Mammary epithelial cell (primary cell): ENCODE measurements around the gene CTF1.

Experiments
- EZH2 ChIP-seq: IDR thresholded peaks from 2 replicates; pipeline ENCODE4 v1.6.1; 2012; ENCODE audit warnings: low read length, inconsistent platforms, borderline replicate concordance
- TF ChIP-seq, protein P1 (sequence below), 2 donors: IDR thresholded peaks in 1 of 2; conservative IDR thresholded peaks in 1 of 2; 2 replicates each; pipeline ENCODE4 v1.5.1; 2011 to 2012; ENCODE audit warnings: inconsistent platforms in 2 of 2, low read length in 2 of 2, mild to moderate bottlenecking in 2 of 2, control low read depth in 1 of 2, low read depth in 1 of 2; ENCODE audit not compliant: insufficient read depth in 1 of 2; ENCODE audit errors: extremely low read depth in 1 of 2

DNA sequence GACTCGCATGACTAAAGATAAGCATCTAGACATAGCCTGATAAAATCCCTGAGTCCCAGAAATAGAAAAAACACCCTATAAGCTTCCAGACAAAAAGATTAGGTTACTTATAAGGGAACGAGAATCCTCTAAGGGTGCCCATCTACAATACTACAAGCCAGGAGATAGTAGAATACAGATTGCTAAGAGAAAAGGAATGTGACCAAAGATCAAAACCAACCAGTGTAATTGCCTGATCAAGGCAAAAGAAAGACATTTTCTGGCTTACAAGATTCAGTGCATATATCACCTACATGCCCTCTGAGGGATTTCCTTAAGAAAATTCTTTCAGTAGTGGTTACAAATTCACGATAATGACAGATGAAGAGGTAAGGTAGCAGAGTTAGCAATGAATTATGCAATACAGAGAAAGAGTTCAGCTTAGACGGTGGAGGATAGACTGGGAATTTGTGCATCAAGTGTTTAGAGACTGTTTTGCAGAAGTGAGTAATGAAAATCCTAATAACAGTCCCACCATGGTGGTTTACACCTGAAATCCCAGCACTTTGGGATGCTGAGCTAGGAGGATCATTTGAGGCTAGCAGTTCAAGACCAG is 37.5 kb upstream of the CTF1 start:
- TF ChIP-seq, protein P1, sequence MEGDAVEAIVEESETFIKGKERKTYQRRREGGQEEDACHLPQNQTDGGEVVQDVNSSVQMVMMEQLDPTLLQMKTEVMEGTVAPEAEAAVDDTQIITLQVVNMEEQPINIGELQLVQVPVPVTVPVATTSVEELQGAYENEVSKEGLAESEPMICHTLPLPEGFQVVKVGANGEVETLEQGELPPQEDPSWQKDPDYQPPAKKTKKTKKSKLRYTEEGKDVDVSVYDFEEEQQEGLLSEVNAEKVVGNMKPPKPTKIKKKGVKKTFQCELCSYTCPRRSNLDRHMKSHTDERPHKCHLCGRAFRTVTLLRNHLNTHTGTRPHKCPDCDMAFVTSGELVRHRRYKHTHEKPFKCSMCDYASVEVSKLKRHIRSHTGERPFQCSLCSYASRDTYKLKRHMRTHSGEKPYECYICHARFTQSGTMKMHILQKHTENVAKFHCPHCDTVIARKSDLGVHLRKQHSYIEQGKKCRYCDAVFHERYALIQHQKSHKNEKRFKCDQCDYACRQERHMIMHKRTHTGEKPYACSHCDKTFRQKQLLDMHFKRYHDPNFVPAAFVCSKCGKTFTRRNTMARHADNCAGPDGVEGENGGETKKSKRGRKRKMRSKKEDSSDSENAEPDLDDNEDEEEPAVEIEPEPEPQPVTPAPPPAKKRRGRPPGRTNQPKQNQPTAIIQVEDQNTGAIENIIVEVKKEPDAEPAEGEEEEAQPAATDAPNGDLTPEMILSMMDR (conservative IDR thresholded peaks at IDR 0.05 in 1 of 2, IDR thresholded peaks at IDR 0.05 in 1 of 2; ENCODE audit: extremely low read depth in 1 of 2, insufficient read depth in 1 of 2, low read depth in 1 of 2, low read length in 2 of 2) = no peak
- TF ChIP-seq EZH2 = no peak
